ENCODE results near the gene HS3ST4. TPM values are rescaled to one million over a fixed set of nuclear protein-coding genes. Genes with fewer than 3 reads are reported as not detected.

The HS3ST4 gene
- total and polyA plus RNA-seq, 2 donors (not counting 1 experiment from before 2014, with no cell fraction given), result not detected

DNA sequence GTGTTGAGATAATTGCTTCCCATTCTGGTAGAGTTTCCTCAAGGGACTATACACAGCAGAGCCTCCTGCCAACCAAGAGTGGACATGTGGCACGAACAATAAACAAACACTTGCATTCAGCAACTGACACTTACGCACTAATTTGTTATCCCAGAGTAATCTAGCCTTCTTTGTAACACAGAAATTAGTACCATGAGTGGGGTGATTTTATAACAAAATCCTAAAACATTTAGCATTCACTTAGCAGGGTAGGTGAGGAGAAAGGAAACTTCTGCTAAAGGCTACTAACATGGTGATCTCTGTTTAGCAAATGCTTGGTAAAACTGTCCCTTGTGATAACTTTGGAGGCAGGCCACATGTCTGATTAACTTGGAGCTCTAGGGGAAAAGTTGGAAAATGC is 325.2 kb downstream of the HS3ST4 start:
- Histone ChIP-seq H3K27me3 (ENCODE audit: control insufficient read depth, insufficient read depth, low read length) (no peaks in the 10 kb centered on the region), H3K36me3 (ENCODE audit: control insufficient read depth, insufficient read depth, low read length) (no peaks in the 10 kb centered on the region), H3K4me3 (replicated peaks in 1 of 4; ENCODE audit: control extremely low read depth in 1 of 4, insufficient read depth in 1 of 4, low read depth in 3 of 4, low read length in 4 of 4) (no peak overlapping the region), H3K4me1 (ENCODE audit: control insufficient read depth, extremely low read depth, insufficient read depth, low read length) (no peaks in the 10 kb centered on the region), H3K9me3 (ENCODE audit: control insufficient read depth, insufficient read depth, low read depth, low read length) (no peaks in the 10 kb centered on the region), H3K9ac (ENCODE audit: insufficient read depth, low read length) (no peak overlapping the region), H2AFZ (ENCODE audit: low read length) (no peak overlapping the region), H3K79me2 (ENCODE audit: control insufficient read depth, insufficient read depth, low read length) (no peaks in the 10 kb centered on the region), H3K27ac (ENCODE audit: insufficient read depth, low read length) (no peak overlapping the region), H3K4me2 (ENCODE audit: extremely low read depth, insufficient read depth, low read length) (no peak overlapping the region), H4K20me1 (ENCODE audit: control insufficient read depth, extremely low read depth, insufficient read depth, low read length) (no peaks in the 10 kb centered on the region)
- no peak for DNase-seq (ENCODE audit: low read depth in 2 of 2)
- TF ChIP-seq, protein P1, sequence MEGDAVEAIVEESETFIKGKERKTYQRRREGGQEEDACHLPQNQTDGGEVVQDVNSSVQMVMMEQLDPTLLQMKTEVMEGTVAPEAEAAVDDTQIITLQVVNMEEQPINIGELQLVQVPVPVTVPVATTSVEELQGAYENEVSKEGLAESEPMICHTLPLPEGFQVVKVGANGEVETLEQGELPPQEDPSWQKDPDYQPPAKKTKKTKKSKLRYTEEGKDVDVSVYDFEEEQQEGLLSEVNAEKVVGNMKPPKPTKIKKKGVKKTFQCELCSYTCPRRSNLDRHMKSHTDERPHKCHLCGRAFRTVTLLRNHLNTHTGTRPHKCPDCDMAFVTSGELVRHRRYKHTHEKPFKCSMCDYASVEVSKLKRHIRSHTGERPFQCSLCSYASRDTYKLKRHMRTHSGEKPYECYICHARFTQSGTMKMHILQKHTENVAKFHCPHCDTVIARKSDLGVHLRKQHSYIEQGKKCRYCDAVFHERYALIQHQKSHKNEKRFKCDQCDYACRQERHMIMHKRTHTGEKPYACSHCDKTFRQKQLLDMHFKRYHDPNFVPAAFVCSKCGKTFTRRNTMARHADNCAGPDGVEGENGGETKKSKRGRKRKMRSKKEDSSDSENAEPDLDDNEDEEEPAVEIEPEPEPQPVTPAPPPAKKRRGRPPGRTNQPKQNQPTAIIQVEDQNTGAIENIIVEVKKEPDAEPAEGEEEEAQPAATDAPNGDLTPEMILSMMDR (conservative IDR thresholded peaks at IDR 0.05 in 1 of 2, IDR thresholded peaks at IDR 0.05 in 1 of 2; ENCODE audit: low read depth in 1 of 2, low read length in 2 of 2), result no peak
- no peak for TF ChIP-seq EZH2 (IDR thresholded peaks at IDR 0.05; ENCODE audit: low read length, missing control alignments)

GRCh38 chr16:26019381-26020242 is 327.9 kb downstream of the HS3ST4 start:
- Histone ChIP-seq H2AFZ (ENCODE audit: low read length) (no peak overlapping the region), H3K27me3 (ENCODE audit: control insufficient read depth, insufficient read depth, low read length) (no peaks in the 10 kb centered on the region), H3K4me1 (ENCODE audit: control insufficient read depth, extremely low read depth, insufficient read depth, low read length) (no peaks in the 10 kb centered on the region), H3K4me2 (ENCODE audit: extremely low read depth, insufficient read depth, low read length) (no peak overlapping the region), H3K79me2 (ENCODE audit: control insufficient read depth, insufficient read depth, low read length) (no peaks in the 10 kb centered on the region), H3K9ac (ENCODE audit: insufficient read depth, low read length) (no peak overlapping the region), H3K27ac (ENCODE audit: insufficient read depth, low read length) (no peak overlapping the region), H3K4me3 (replicated peaks in 1 of 4; ENCODE audit: control extremely low read depth in 1 of 4, insufficient read depth in 1 of 4, low read depth in 3 of 4, low read length in 4 of 4) (no peak overlapping the region), H3K9me3 (ENCODE audit: control insufficient read depth, insufficient read depth, low read depth, low read length) (no peaks in the 10 kb centered on the region), H3K36me3 (ENCODE audit: control insufficient read depth, insufficient read depth, low read length) (no peaks in the 10 kb centered on the region), H4K20me1 (ENCODE audit: control insufficient read depth, extremely low read depth, insufficient read depth, low read length) (no peaks in the 10 kb centered on the region)
- TF ChIP-seq EZH2 (IDR thresholded peaks at IDR 0.05; ENCODE audit: low read length, missing control alignments), result no peak
- DNase-seq (ENCODE audit: low read depth in 2 of 2), result no peak

GRCh38 chr16:26026709-26027450 is 335.1 kb downstream of the HS3ST4 start:
- Histone ChIP-seq H3K4me2 (ENCODE audit: extremely low read depth, insufficient read depth, low read length) (no peak overlapping the region), H2AFZ (ENCODE audit: low read length) (no peak overlapping the region), H3K27me3 (ENCODE audit: control insufficient read depth, insufficient read depth, low read length) (no peaks in the 10 kb centered on the region), H3K79me2 (ENCODE audit: control insufficient read depth, insufficient read depth, low read length) (no peaks in the 10 kb centered on the region), H4K20me1 (ENCODE audit: control insufficient read depth, extremely low read depth, insufficient read depth, low read length) (no peaks in the 10 kb centered on the region), H3K36me3 (ENCODE audit: control insufficient read depth, insufficient read depth, low read length) (no peaks in the 10 kb centered on the region), H3K9me3 (ENCODE audit: control insufficient read depth, insufficient read depth, low read depth, low read length) (no peaks in the 10 kb centered on the region), H3K4me1 (ENCODE audit: control insufficient read depth, extremely low read depth, insufficient read depth, low read length) (no peaks in the 10 kb centered on the region), H3K9ac (ENCODE audit: insufficient read depth, low read length) (no peak overlapping the region), H3K4me3 (replicated peaks in 1 of 4; ENCODE audit: control extremely low read depth in 1 of 4, insufficient read depth in 1 of 4, low read depth in 3 of 4, low read length in 4 of 4) (no peak overlapping the region), H3K27ac (ENCODE audit: insufficient read depth, low read length) (no peak overlapping the region)
- DNase-seq (ENCODE audit: low read depth in 2 of 2), result no peak
- TF ChIP-seq EZH2 (IDR thresholded peaks at IDR 0.05; ENCODE audit: low read length, missing control alignments), result no peak
- TF ChIP-seq, protein P1 (conservative IDR thresholded peaks at IDR 0.05 in 1 of 2, IDR thresholded peaks at IDR 0.05 in 1 of 2; ENCODE audit: low read depth in 1 of 2, low read length in 2 of 2), result no peak
